ENCODE measurements around the gene GARS1. TPM values are rescaled to one million over a fixed set of nuclear protein-coding genes. Genes with fewer than 3 reads are reported as not detected.

GARS1 gene
- total RNA-seq, 4 donors from 2014 or later = 79.2 to 125 (median 97.3) TPM

- Histone ChIP-seq H3K27me3 (no peaks in the 10 kb centered on the region), H3K9me3 (no peaks in the 10 kb centered on the region), H3K27ac (no peak overlapping the region), H3K36me3 (peaks cover 3 to 100% (median 36%) of the 10 kb centered on the region in 3 donors), H3K4me1 (no peaks in the 10 kb centered on the region), H3K4me3 (no peak overlapping the region)
- TF ChIP-seq POLR2A (IDR thresholded peaks at IDR 0.05) (no peak), CTCF (IDR thresholded peaks at IDR 0.05) (no peak)
- intact Hi-C loops (cut with DNase I) = no loop called here
- DNase-seq = no peak
- 88 to 92% methylated on average over 3 of the region's 3 CpGs for WGBS, 2 donors
Observed at GRCh38 chr7:30604901-30605300, 10.2 kb downstream of the GARS1 start.

GRCh38 chr7:30605832-30606231 is 11.2 kb downstream of the GARS1 start:
- H3K27ac ChIP-seq = no peak overlapping the region
- H3K27me3 ChIP-seq = no peaks in the 10 kb centered on the region
- no peaks in the 10 kb centered on the region for H3K4me1 ChIP-seq
- H3K36me3 ChIP-seq = peaks cover 0 to 100% (median 30%) of the 10 kb centered on the region in 3 donors
- 92 to 96% methylated on average over 3 of the region's 3 CpGs for WGBS, 2 donors
- intact Hi-C loops (cut with DNase I) = no loop called here
- H3K9me3 ChIP-seq = no peaks in the 10 kb centered on the region
- no peak for DNase-seq
- no peak for TF ChIP-seq CTCF (IDR thresholded peaks at IDR 0.05)
- TF ChIP-seq POLR2A (IDR thresholded peaks at IDR 0.05) = no peak
- no peak overlapping the region for H3K4me3 ChIP-seq

- TF ChIP-seq CTCF (IDR thresholded peaks at IDR 0.05) = no peak
- no peak for TF ChIP-seq POLR2A (IDR thresholded peaks at IDR 0.05)
- peaks cover 0 to 99% (median 22%) of the 10 kb centered on the region in 3 donors for H3K36me3 ChIP-seq
- 77 to 80% methylated on average over 6 of the region's 6 CpGs for WGBS, 2 donors
Observed at GRCh38 chr7:30612658-30613265, 18.1 kb downstream of the GARS1 start.

GRCh38 chr7:30613366-30614325 is 19.0 kb downstream of the GARS1 start:
- H3K9me3 ChIP-seq = no peaks in the 10 kb centered on the region
- TF ChIP-seq POLR2A (IDR thresholded peaks at IDR 0.05) (no peak), CTCF (IDR thresholded peaks at IDR 0.05) (no peak)
- intact Hi-C loops (cut with DNase I) = loop anchor here (10.0 kb wide), 1 partner anchor 121 kb away; no protein-coding TSS in a partner anchor
- no peaks in the 10 kb centered on the region for H3K4me1 ChIP-seq
- H3K4me3 ChIP-seq = no peak overlapping the region
- DNase-seq = no peak
- H3K27ac ChIP-seq = no peak overlapping the region
- H3K36me3 ChIP-seq = peaks cover 0 to 99% (median 22%) of the 10 kb centered on the region in 3 donors
- H3K27me3 ChIP-seq = no peaks in the 10 kb centered on the region
- 87 to 97% methylated on average over 4 of the region's 4 CpGs for WGBS, 2 donors

More at GRCh38 chr7:30612658-30613265, 18.1 kb downstream of the GARS1 start:
- no peak overlapping the region for H3K4me3 ChIP-seq
- H3K27me3 ChIP-seq = no peaks in the 10 kb centered on the region
- no peaks in the 10 kb centered on the region for H3K9me3 ChIP-seq
- no peaks in the 10 kb centered on the region for H3K4me1 ChIP-seq
- intact Hi-C loops (cut with DNase I) = loop anchor here (10.0 kb wide), 1 partner anchor 122 kb away; no protein-coding TSS in a partner anchor
- no peak for DNase-seq
- no peak overlapping the region for H3K27ac ChIP-seq

- WGBS, 2 donors = 85 to 89% methylated on average over 4 of the region's 4 CpGs
- Histone ChIP-seq H3K9me3 (no peaks in the 10 kb centered on the region), H3K27me3 (no peaks in the 10 kb centered on the region), H3K36me3 (peaks cover 0 to 99% (median 23%) of the 10 kb centered on the region in 3 donors), H3K4me3 (no peak overlapping the region), H3K27ac (no peak overlapping the region), H3K4me1 (no peaks in the 10 kb centered on the region)
- TF ChIP-seq CTCF (IDR thresholded peaks at IDR 0.05) (no peak), POLR2A (IDR thresholded peaks at IDR 0.05) (no peak)
- intact Hi-C loops (cut with DNase I) = loop anchor here (10.0 kb wide), 1 partner anchor 118 kb away; no protein-coding TSS in a partner anchor
- DNase-seq = no peak
Observed at GRCh38 chr7:30616318-30616717, 21.6 kb downstream of the GARS1 start.
